Transverse colon (tissue), 4 donors: ENCODE data around the gene CSRP1. TPM values are rescaled to one million over a fixed set of nuclear protein-coding genes. Genes with fewer than 3 reads are reported as not detected.
A peak's percentile ranks its signal among the peaks of the same experiment; 100 is the strongest.
"Not testable (repeated sequence)": the region's sequence is repeated elsewhere in the genome, so short reads cannot be mapped to it uniquely, and the experiment has no call there.

Experiments
- DNase-seq: peaks from one replicate; pipeline ENCODE4 v3.0.0-alpha.2; 2019
- H3K27ac ChIP-seq, 4 donors: fragments of 200-600 bp; sonication (generic); 2 replicates each; pipeline ENCODE4 v1.5.1; 2016 to 2018; ENCODE audit warnings: inconsistent platforms in 4 of 4
- H3K27me3 ChIP-seq: fragments of 200-600 bp; sonication (generic); 2 replicates; pipeline ENCODE4 v1.5.1; 2017; ENCODE audit warnings: inconsistent platforms
- H3K36me3 ChIP-seq, 4 donors: fragments of 200-600 bp; sonication (generic); 2 replicates each; pipeline ENCODE4 v1.5.1; 2017 to 2019; ENCODE audit warnings: inconsistent platforms in 4 of 4
- H3K4me1 ChIP-seq, 4 donors: fragments of 200-600 bp; sonication (generic); 2 replicates each; pipeline ENCODE4 v1.5.1; 2017 to 2020; ENCODE audit warnings: inconsistent platforms in 4 of 4
- H3K4me3 ChIP-seq, 4 donors: fragments of 200-600 bp; sonication (generic); 1 replicate in 1 of 4; 2 replicates in 3 of 4; pipeline versions ENCODE4 v1.5.1 to v1.6.1; 2017 to 2019; ENCODE audit warnings: inconsistent platforms in 4 of 4
- H3K9me3 ChIP-seq, 2 donors: fragments of 200-600 bp; sonication (generic); 2 replicates each; pipeline ENCODE4 v1.5.1; 2017 to 2019; ENCODE audit warnings: inconsistent platforms in 2 of 2
- POLR2A ChIP-seq: fragments of 450-650 bp; IDR thresholded peaks from one replicate; pipeline ENCODE4 v1.6.1; 2016; ENCODE audit warnings: antibody characterized with exemption, mild to moderate bottlenecking, moderate library complexity
- POLR2AphosphoS5 ChIP-seq, 3 donors: sonication (generic); formaldehyde crosslinking; IDR thresholded peaks; one replicate each; pipeline ENCODE4 v1.6.1; 2016; ENCODE audit warnings: antibody characterized with exemption in 3 of 3
- WGBS, 2 donors: methylation state at CpG; one replicate each; pipeline ENCODE4 v1.1.5; 2018; ENCODE audit warnings: low coverage in 1 of 2; 5-methylcytosine and 5-hydroxymethylcytosine counted together
- in situ Hi-C, 4 donors: fragments of 200-750 bp; cut with MboI; loops; one replicate each; pipeline versions ENCODE4 v1.15.0 to v1.15.1; 2017; ENCODE audit warnings: low sequenced_read_pairs in 3 of 4, low pct_ligation_motif_present in 1 of 4, low pct_unique_long_range_greater_than_20kb in 1 of 4
- intact Hi-C: fragments of 100-400 bp; cut with DNase I; formaldehyde crosslinking; loops from one replicate; pipeline ENCODE4 v1.15.1; 2023; ENCODE audit warnings: low total_unique reads
- total RNA-seq, 4 donors: library from RNA; depleted of rRNA; stranded (reverse); fragments of >200 nt; gene quantifications; one replicate each; pipeline ENCODE4 v1.1.0, GENCODE V29; 2016
- TF ChIP-seq, protein P1 (sequence below), 5 experiments: fragments of 200-600 bp in 3 of 5; fragments of 450-650 bp in 2 of 5; sonication (generic) in 3 of 5; IDR thresholded peaks; 1 replicate in 2 of 5; 2 replicates in 3 of 5; pipeline ENCODE4 v1.5.1; 2016 to 2017; ENCODE audit warnings: antibody characterized with exemption in 5 of 5, inconsistent platforms in 3 of 5, mild to moderate bottlenecking in 2 of 5, moderate library complexity in 1 of 5

The CSRP1 gene
- total RNA-seq, 4 donors from 2014 or later, result 697 to 1,474 (median 915) TPM

- Histone ChIP-seq H3K27ac (peak overlapping the region; percentile 93 to 97 (median 96)), H3K36me3 (peaks cover 0 to 31% (median 10%) of the 10 kb centered on the region in 4 donors)
- TF ChIP-seq POLR2AphosphoS5 (IDR thresholded peaks at IDR 0.05), result peak in 1 of 3 donors; percentile 53
Measured at GRCh38 chr1:201493026-201493656, 13.8 kb downstream of the CSRP1 start.

GRCh38 chr1:201491896-201492511, 14.9 kb downstream of the CSRP1 start:
- peaks cover 0 to 42% (median 12%) of the 10 kb centered on the region in 4 donors for H3K36me3 ChIP-seq
- no peak for DNase-seq
- H3K27me3 ChIP-seq, result no peaks in the 10 kb centered on the region
- no peak overlapping the region for H3K4me3 ChIP-seq
- in situ Hi-C loops (no loop called here), intact Hi-C loops (no loop called here)
- no peaks in the 10 kb centered on the region for H3K9me3 ChIP-seq
- H3K4me1 ChIP-seq, result peaks cover 52 to 83% (median 71%) of the 10 kb centered on the region in 4 donors
- H3K27ac ChIP-seq, result peak overlapping the region; percentile 93 to 97 (median 96)
- no peak for TF ChIP-seq POLR2A
- TF ChIP-seq POLR2AphosphoS5 (IDR thresholded peaks at IDR 0.05), result peak in 1 of 3 donors; percentile 12
- WGBS, 2 donors, result 60 to 61% methylated on average over 1 to 3 of the region's 3 CpGs

More at GRCh38 chr1:201493026-201493656, 13.8 kb downstream of the CSRP1 start:
- DNase-seq, in situ Hi-C loops, H3K9me3 ChIP-seq, H3K4me3 ChIP-seq, H3K27me3 ChIP-seq, intact Hi-C loops: not testable (repeated sequence)
- peaks cover 52 to 86% (median 71%) of the 10 kb centered on the region in 4 donors for H3K4me1 ChIP-seq
- 90 to 100% methylated on average over 2 to 3 of the region's 3 CpGs for WGBS, 2 donors

- Histone ChIP-seq H3K27me3 (no peaks in the 10 kb centered on the region), H3K4me3 (no peak overlapping the region), H3K9me3 (no peaks in the 10 kb centered on the region), H3K4me1 (peaks cover 47 to 78% (median 62%) of the 10 kb centered on the region in 4 donors), H3K36me3 (peaks cover 0 to 53% (median 12%) of the 10 kb centered on the region in 4 donors), H3K27ac (peak overlapping the region; percentile 93 to 97 (median 96))
- intact Hi-C loops, result no loop called here
- peak in 1 of 3 donors; percentile 31 for TF ChIP-seq POLR2AphosphoS5 (IDR thresholded peaks at IDR 0.05)
- TF ChIP-seq, protein P1, sequence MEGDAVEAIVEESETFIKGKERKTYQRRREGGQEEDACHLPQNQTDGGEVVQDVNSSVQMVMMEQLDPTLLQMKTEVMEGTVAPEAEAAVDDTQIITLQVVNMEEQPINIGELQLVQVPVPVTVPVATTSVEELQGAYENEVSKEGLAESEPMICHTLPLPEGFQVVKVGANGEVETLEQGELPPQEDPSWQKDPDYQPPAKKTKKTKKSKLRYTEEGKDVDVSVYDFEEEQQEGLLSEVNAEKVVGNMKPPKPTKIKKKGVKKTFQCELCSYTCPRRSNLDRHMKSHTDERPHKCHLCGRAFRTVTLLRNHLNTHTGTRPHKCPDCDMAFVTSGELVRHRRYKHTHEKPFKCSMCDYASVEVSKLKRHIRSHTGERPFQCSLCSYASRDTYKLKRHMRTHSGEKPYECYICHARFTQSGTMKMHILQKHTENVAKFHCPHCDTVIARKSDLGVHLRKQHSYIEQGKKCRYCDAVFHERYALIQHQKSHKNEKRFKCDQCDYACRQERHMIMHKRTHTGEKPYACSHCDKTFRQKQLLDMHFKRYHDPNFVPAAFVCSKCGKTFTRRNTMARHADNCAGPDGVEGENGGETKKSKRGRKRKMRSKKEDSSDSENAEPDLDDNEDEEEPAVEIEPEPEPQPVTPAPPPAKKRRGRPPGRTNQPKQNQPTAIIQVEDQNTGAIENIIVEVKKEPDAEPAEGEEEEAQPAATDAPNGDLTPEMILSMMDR (IDR thresholded peaks at IDR 0.05), result no peak
- no peak for DNase-seq
- WGBS, 2 donors, result 42 to 82% methylated on average over 2 to 3 of the region's 3 CpGs
- in situ Hi-C loops, result no loop called here
Measured at GRCh38 chr1:201490708-201491131, 16.2 kb downstream of the CSRP1 start.

DNA sequence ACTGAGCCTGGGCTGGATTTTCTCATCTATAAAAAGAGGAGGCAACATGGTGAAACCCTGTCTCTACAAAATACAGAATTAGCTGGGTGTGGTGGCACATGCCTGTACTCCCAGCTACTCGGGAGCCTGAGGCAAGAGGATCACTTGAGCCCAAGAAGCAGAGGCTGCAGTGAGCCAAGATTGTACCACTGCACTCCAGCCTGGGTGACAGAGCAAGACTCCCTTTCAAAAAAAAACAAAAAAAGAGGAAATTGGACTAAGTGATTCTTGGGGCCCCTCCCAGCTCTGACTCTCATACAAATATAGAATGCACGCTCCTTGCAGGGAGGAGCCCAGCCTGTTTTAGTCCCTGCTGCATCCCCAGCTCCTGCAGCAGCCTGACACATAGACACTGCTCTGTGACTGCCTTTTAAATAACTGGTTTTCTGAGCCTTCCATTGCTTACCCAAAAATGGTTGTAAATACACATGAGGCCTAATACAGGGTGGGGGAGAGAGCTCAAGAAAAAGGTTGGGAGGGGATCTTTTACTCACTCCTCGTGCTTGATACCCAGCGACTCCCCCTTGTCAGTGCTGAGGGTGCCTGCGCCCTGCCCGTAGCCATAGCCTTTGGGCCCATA, 17.2 kb downstream of the CSRP1 start:
- WGBS, 2 donors, result 71 to 77% methylated on average over 1 to 6 of the region's 6 CpGs
- Histone ChIP-seq H3K9me3 (no peaks in the 10 kb centered on the region), H3K27me3 (no peaks in the 10 kb centered on the region), H3K27ac (peak overlapping the region; percentile 34 to 97 (median 94)), H3K4me3 (no peak overlapping the region), H3K4me1 (peaks cover 40 to 68% (median 52%) of the 10 kb centered on the region in 4 donors), H3K36me3 (peaks cover 0 to 53% (median 8%) of the 10 kb centered on the region in 4 donors)
- TF ChIP-seq POLR2AphosphoS5 (IDR thresholded peaks at IDR 0.05) (peak in 1 of 3 donors; percentile 18), POLR2A (no peak)
- no peak for DNase-seq
- in situ Hi-C loops, result no loop called here
- intact Hi-C loops, result no loop called here

DNA sequence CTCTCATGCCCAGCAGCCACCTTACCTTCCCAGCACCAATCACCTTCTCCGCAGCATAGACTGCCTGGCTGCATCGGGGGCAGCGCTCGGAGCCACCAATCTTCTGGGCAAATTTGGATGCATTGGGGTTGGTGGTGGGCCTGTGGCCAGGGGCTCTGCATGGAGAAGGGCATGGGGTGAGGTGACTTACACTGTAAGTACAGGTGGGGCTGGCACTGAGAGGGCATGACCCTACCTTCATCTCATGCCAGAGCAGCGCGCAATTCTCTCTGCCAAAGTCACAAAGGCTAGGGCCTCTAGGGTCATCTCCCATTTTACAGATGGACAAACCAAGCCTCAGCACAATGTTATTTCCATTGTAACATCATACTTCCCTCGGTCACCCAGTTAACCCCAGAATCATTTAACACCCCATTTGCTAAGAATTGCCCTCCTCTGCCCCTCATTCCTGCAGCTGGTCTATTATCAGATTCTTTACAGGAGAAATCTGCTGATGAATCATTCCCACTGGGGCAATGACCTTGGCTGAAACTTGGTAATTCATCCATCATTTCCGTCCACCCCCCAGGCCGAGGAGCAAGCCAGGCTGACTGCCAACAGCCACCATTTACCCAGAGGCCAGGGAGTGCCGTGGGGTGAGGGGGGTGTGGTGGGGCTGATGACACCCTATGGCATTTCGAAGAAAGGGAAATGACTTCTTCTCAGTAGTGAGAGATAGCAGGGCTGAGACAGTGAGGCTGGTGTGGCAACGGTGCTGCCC, 17.9 kb downstream of the CSRP1 start:
- Histone ChIP-seq H3K9me3 (no peaks in the 10 kb centered on the region), H3K36me3 (peaks cover 0 to 54% (median 6%) of the 10 kb centered on the region in 4 donors), H3K27me3 (no peaks in the 10 kb centered on the region), H3K4me1 (peaks cover 35 to 61% (median 46%) of the 10 kb centered on the region in 4 donors), H3K27ac (peak overlapping the region; percentile 34 to 97 (median 94)), H3K4me3 (no peak overlapping the region)
- DNase-seq, result no peak
- 80 to 100% methylated on average over 3 to 12 of the region's 12 CpGs for WGBS, 2 donors
- in situ Hi-C loops (no loop called here), intact Hi-C loops (no loop called here)
- no peak for TF ChIP-seq POLR2A
- TF ChIP-seq POLR2AphosphoS5 (IDR thresholded peaks at IDR 0.05), result peak in 2 of 3 donors; percentile 23 to 39
